Measurements from ENCODE around the gene SYCP2L. TPM values are rescaled to one million over a fixed set of nuclear protein-coding genes. Genes with fewer than 3 reads are reported as not detected.

SYCP2L gene
- total and polyA plus RNA-seq, 2 of the 4 experiments (the other 2 are of a cell fraction), result 0.05 TPM; not detected in 1

DNA sequence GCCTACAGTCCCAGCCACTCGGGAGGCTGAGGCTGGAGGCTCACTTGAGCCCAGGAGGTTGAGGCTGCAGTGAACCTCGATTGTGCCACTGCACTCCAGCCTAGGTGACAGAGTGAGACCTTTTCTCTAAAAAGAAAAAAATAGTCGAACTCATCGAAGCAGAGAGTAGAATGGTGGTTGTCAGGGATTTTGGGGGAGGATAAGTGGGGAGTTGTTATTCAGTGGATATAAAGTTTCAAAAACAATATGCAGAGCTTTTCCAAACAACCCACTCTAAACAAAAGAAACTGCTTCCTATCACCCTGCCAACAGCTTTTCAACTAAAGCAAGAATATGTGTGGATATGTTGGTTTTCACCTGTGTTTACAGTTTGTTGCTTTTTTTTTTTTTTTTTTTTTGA is 37.0 kb upstream of the SYCP2L start:
- H4K91ac ChIP-seq (ENCODE audit: insufficient read depth, low read depth, low read length), result no peak overlapping the region
- H3K14ac ChIP-seq (replicated peaks; ENCODE audit: low read depth, low read length), result no peak overlapping the region
- no CpG with 5 or more reads among the region's 4 CpGs for WGBS, 2 experiments (ENCODE audit: extremely low coverage in 2 of 2, insufficient read length in 1 of 2)
- no peak overlapping the region for H2BK15ac ChIP-seq (ENCODE audit: low read depth, low read length)
- H3K18ac ChIP-seq (ENCODE audit: low read depth, low read length), result no peak overlapping the region
- no peak overlapping the region for H3K4ac ChIP-seq (ENCODE audit: low read depth, low read length)
- peaks cover 3% of the 10 kb centered on the region for H3K27me3 ChIP-seq (ENCODE audit: control insufficient read depth, insufficient read depth, low read length)
- no peaks in the 10 kb centered on the region for H3K9me1 ChIP-seq (ENCODE audit: insufficient read depth, low read length)
- H2BK5ac ChIP-seq (ENCODE audit: low read depth, low read length, poor library complexity, severe bottlenecking), result no peak overlapping the region
- ATAC-seq (ENCODE audit: low read depth) (no peak), DNase-seq (no peak)
- H3K4me2 ChIP-seq (ENCODE audit: low read depth, low read length), result no peak overlapping the region
- TF ChIP-seq MAFK (IDR thresholded peaks at IDR 0.05; ENCODE audit: low read depth, low read length) (no peak), RFX5 (IDR thresholded peaks at IDR 0.05; ENCODE audit: low read depth, low read length) (no peak), NFE2L2 (IDR thresholded peaks at IDR 0.05; ENCODE audit: low read depth, low read length) (no peak), FOS (IDR thresholded peaks at IDR 0.05; ENCODE audit: low read depth, low read length) (no peak), CHD1 (IDR thresholded peaks at IDR 0.05; ENCODE audit: low read depth, low read length) (no peak), MAZ (IDR thresholded peaks at IDR 0.05; ENCODE audit: borderline replicate concordance, low read depth, low read length) (no peak), CEBPB (IDR thresholded peaks at IDR 0.05; ENCODE audit: low read depth, low read length) (no peak), MXI1 (IDR thresholded peaks at IDR 0.05; ENCODE audit: borderline replicate concordance, low read depth, low read length) (no peak), RAD21 (IDR thresholded peaks at IDR 0.05; ENCODE audit: low read length) (no peak), RCOR1 (IDR thresholded peaks at IDR 0.05; ENCODE audit: insufficient replicate concordance, low read length) (no peak), BHLHE40 (IDR thresholded peaks at IDR 0.05; ENCODE audit: low read depth, low read length) (no peak), SMC3 (IDR thresholded peaks at IDR 0.05; ENCODE audit: low read depth, low read length) (no peak), POLR2A (IDR thresholded peaks at IDR 0.05; ENCODE audit: low read depth, low read length) (no peak)
- TF ChIP-seq, protein P1, sequence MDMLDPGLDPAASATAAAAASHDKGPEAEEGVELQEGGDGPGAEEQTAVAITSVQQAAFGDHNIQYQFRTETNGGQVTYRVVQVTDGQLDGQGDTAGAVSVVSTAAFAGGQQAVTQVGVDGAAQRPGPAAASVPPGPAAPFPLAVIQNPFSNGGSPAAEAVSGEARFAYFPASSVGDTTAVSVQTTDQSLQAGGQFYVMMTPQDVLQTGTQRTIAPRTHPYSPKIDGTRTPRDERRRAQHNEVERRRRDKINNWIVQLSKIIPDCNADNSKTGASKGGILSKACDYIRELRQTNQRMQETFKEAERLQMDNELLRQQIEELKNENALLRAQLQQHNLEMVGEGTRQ (IDR thresholded peaks at IDR 0.05; ENCODE audit: low read depth, low read length), result no peak
- TF ChIP-seq, protein P2, sequence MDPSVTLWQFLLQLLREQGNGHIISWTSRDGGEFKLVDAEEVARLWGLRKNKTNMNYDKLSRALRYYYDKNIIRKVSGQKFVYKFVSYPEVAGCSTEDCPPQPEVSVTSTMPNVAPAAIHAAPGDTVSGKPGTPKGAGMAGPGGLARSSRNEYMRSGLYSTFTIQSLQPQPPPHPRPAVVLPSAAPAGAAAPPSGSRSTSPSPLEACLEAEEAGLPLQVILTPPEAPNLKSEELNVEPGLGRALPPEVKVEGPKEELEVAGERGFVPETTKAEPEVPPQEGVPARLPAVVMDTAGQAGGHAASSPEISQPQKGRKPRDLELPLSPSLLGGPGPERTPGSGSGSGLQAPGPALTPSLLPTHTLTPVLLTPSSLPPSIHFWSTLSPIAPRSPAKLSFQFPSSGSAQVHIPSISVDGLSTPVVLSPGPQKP (IDR thresholded peaks at IDR 0.05; ENCODE audit: borderline replicate concordance, low read depth, low read length), result no peak
- TF ChIP-seq, protein P3, sequence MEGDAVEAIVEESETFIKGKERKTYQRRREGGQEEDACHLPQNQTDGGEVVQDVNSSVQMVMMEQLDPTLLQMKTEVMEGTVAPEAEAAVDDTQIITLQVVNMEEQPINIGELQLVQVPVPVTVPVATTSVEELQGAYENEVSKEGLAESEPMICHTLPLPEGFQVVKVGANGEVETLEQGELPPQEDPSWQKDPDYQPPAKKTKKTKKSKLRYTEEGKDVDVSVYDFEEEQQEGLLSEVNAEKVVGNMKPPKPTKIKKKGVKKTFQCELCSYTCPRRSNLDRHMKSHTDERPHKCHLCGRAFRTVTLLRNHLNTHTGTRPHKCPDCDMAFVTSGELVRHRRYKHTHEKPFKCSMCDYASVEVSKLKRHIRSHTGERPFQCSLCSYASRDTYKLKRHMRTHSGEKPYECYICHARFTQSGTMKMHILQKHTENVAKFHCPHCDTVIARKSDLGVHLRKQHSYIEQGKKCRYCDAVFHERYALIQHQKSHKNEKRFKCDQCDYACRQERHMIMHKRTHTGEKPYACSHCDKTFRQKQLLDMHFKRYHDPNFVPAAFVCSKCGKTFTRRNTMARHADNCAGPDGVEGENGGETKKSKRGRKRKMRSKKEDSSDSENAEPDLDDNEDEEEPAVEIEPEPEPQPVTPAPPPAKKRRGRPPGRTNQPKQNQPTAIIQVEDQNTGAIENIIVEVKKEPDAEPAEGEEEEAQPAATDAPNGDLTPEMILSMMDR (conservative IDR thresholded peaks at IDR 0.05; ENCODE audit: low read depth, low read length), result no peak
- no peaks in the 10 kb centered on the region for H4K20me1 ChIP-seq (ENCODE audit: insufficient read depth, low read length)
- H2BK120ac ChIP-seq (ENCODE audit: low read depth, low read length), result no peak overlapping the region
- H3K56ac ChIP-seq (ENCODE audit: extremely low read depth, insufficient read depth, low read length), result no peak overlapping the region
- dilution Hi-C loops (cut with HindIII; ENCODE audit: low sequenced_read_pairs, unreplicated experiment), result no loop called here
- ChIA-PET POLR2A (ENCODE audit: unreplicated experiment) (no interaction called here), CTCF (no interaction called here)
- no peak overlapping the region for H3K27ac ChIP-seq (ENCODE audit: insufficient read depth, low read length)
- H4K5ac ChIP-seq (ENCODE audit: low read depth, low read length), result no peak overlapping the region
- no peak overlapping the region for H3K4me3 ChIP-seq (ENCODE audit: insufficient read depth, low read depth, low read length)
- no peaks in the 10 kb centered on the region for H3K36me3 ChIP-seq (ENCODE audit: control insufficient read depth, insufficient read depth, low read length)
- no peak overlapping the region for H2AK9ac ChIP-seq (replicated peaks; ENCODE audit: low read depth, low read length, poor library complexity)
- H3K79me1 ChIP-seq (ENCODE audit: low read depth in 1 of 2, low read length in 2 of 2), result no peaks in the 10 kb centered on the region
- no peak overlapping the region for H4K8ac ChIP-seq (ENCODE audit: low read depth in 2 of 2, low read length in 2 of 2)
- no peak overlapping the region for H3K9ac ChIP-seq (ENCODE audit: low read depth, low read length)
- H3K4me1 ChIP-seq (ENCODE audit: control insufficient read depth, insufficient read depth, low read length), result no peaks in the 10 kb centered on the region; the same call in 1 of the 2 replicates
- no TSS peak for BruUV-seq (replicated peaks)
- no peak overlapping the region for H2AFZ ChIP-seq (replicated peaks; ENCODE audit: low read length, poor library complexity)
- intact Hi-C loops (cut with micrococcal nuclease), result no loop called here
- no peak overlapping the region for H2BK20ac ChIP-seq (ENCODE audit: low read depth, low read length)
- H3K23ac ChIP-seq (ENCODE audit: low read depth, low read length), result no peak overlapping the region
- no peak overlapping the region for H2AK5ac ChIP-seq (ENCODE audit: low read depth, low read length)
- H3K9me3 ChIP-seq (ENCODE audit: control insufficient read depth, insufficient read depth, low read length), result peaks cover 2% of the 10 kb centered on the region; the same call in 1 of the 2 replicates
- in situ Hi-C loops (cut with MboI; ENCODE audit: low sequenced_read_pairs), result loop anchor here (25.0 kb wide), 1 partner anchor 662 kb away; no protein-coding TSS in a partner anchor

Data from IMR-90 (cell line).